H1 (cell line): Measurements from ENCODE around the gene IFITM10.

Experiments
- CREB1 ChIP-seq: IDR thresholded peaks from 2 replicates; pipeline ENCODE4 v1.6.1; 2012; ENCODE audit warnings: inconsistent platforms
- CTCF ChIP-seq, 3 experiments: IDR thresholded peaks; 1 replicate in 2 of 3; 2 replicates in 1 of 3; pipeline versions ENCODE4 v1.5.1 to v1.6.1; 2011; ENCODE audit warnings: low read length in 3 of 3, mild to moderate bottlenecking in 3 of 3, inconsistent platforms in 2 of 3, low read depth in 1 of 3, moderate library complexity in 1 of 3; ENCODE audit not compliant: insufficient read depth in 1 of 3; ENCODE audit errors: control extremely low read depth in 1 of 3
- HDAC2 ChIP-seq, 2 experiments: fragments of 300-600 bp in 1 of 2; sonication (generic) in 1 of 2; IDR thresholded peaks; 2 replicates each; pipeline ENCODE4 v1.6.1; 2011 to 2012; ENCODE audit warnings: low read depth in 2 of 2, low read length in 2 of 2, mild to moderate bottlenecking in 2 of 2, moderate library complexity in 2 of 2, borderline replicate concordance in 1 of 2, inconsistent platforms in 1 of 2
- KDM5A ChIP-seq: fragments of 200-600 bp; IDR thresholded peaks from 2 replicates; pipeline ENCODE4 v1.7.1; 2012; ENCODE audit warnings: mild to moderate bottlenecking, low read length, inconsistent platforms, mixed read lengths
- POLR2AphosphoS5 ChIP-seq: IDR thresholded peaks from 2 replicates; pipeline ENCODE4 v1.6.1; 2011; ENCODE audit warnings: low read depth, low read length
- SIRT6 ChIP-seq: IDR thresholded peaks from one replicate; pipeline ENCODE4 v1.7.1; 2012; ENCODE audit warnings: low read length, inconsistent platforms
- YY1 ChIP-seq: IDR thresholded peaks from 2 replicates; pipeline ENCODE4 v1.6.1; 2011; ENCODE audit warnings: low read depth, mild to moderate bottlenecking, low read length

GRCh38 chr11:1770528-1770927 is 20.1 kb upstream of the IFITM10 start:
- TF ChIP-seq HDAC2 (IDR thresholded peaks at IDR 0.05; ENCODE audit: borderline replicate concordance in 1 of 2, low read depth in 2 of 2, low read length in 2 of 2), result no peak
- TF ChIP-seq CREB1, result no peak
- no peak for TF ChIP-seq CTCF (IDR thresholded peaks at IDR 0.05; ENCODE audit: control extremely low read depth in 1 of 3, insufficient read depth in 1 of 3, low read depth in 1 of 3, low read length in 3 of 3)
- TF ChIP-seq YY1, result no peak
- TF ChIP-seq KDM5A, result no peak
- TF ChIP-seq SIRT6, result no peak
- no peak for TF ChIP-seq POLR2AphosphoS5
